ENCODE measurements around the gene CFAP43. TPM values are rescaled to one million over a fixed set of nuclear protein-coding genes. Genes with fewer than 3 reads are reported as not detected.

The CFAP43 gene
- total RNA-seq, 1 experiment from 2014 or later, result 0.44 TPM

DNA sequence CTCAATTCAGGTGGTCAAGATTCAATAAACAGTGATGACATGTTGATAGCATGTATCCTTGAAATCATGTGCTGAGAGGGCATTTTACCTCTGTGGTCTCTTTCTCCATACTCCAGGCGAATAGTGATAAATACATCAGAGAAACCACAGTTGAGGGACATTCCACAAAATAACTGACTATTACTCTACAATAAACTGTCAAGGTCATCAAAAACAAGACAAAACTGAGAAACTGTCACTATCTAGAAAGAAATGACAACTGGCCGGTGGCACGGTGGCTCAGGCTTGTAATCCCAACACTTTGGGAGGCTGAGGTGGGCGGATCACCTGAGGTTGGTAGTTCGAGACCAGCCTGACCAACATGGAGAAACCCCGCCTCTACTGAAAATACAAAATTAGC, 94.0 kb downstream of the CFAP43 start:
- Histone ChIP-seq H3F3A (ENCODE audit: low read length, unreplicated experiment) (no peaks in the 10 kb centered on the region), H3K9me3 (ENCODE audit: low read length) (no peaks in the 10 kb centered on the region), H3K79me2 (ENCODE audit: low read length) (no peaks in the 10 kb centered on the region), H3K4me3 (ENCODE audit: low read length) (no peak overlapping the region), H2AFZ (ENCODE audit: low read length) (no peak overlapping the region), H3K9ac (ENCODE audit: low read length) (no peak overlapping the region), H3K4me2 (ENCODE audit: low read length) (no peak overlapping the region), H3K27me3 (ENCODE audit: low read length) (no peaks in the 10 kb centered on the region), H3K4me1 (ENCODE audit: insufficient read depth, low read length) (no peaks in the 10 kb centered on the region), H3K36me3 (ENCODE audit: low read depth, low read length) (no peaks in the 10 kb centered on the region), H4K20me1 (ENCODE audit: low read length) (no peaks in the 10 kb centered on the region), H3K9me2 (replicated peaks; ENCODE audit: low read length) (no peaks in the 10 kb centered on the region), H3K27ac (ENCODE audit: low read length) (no peak overlapping the region)
- ChIA-PET POLR2A (ENCODE audit: unreplicated experiment) (no interaction called here), CTCF (no interaction called here)
- BruUV-seq (replicated peaks), result no TSS peak
- intact Hi-C loops (cut with micrococcal nuclease), result loop anchor here (5.0 kb wide), 1 partner anchor 69 kb away; no protein-coding TSS in a partner anchor
- TF ChIP-seq EZH2phosphoT487 (IDR thresholded peaks at IDR 0.05; ENCODE audit: borderline replicate concordance, low read length) (no peak), EZH2 (IDR thresholded peaks at IDR 0.05; ENCODE audit: low read length, unreplicated experiment) (no peak)
- TF ChIP-seq, protein P1, sequence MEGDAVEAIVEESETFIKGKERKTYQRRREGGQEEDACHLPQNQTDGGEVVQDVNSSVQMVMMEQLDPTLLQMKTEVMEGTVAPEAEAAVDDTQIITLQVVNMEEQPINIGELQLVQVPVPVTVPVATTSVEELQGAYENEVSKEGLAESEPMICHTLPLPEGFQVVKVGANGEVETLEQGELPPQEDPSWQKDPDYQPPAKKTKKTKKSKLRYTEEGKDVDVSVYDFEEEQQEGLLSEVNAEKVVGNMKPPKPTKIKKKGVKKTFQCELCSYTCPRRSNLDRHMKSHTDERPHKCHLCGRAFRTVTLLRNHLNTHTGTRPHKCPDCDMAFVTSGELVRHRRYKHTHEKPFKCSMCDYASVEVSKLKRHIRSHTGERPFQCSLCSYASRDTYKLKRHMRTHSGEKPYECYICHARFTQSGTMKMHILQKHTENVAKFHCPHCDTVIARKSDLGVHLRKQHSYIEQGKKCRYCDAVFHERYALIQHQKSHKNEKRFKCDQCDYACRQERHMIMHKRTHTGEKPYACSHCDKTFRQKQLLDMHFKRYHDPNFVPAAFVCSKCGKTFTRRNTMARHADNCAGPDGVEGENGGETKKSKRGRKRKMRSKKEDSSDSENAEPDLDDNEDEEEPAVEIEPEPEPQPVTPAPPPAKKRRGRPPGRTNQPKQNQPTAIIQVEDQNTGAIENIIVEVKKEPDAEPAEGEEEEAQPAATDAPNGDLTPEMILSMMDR (conservative IDR thresholded peaks at IDR 0.05; ENCODE audit: low read depth, low read length), result no peak
- ATAC-seq (no peak), DNase-seq (no peak)

DNA sequence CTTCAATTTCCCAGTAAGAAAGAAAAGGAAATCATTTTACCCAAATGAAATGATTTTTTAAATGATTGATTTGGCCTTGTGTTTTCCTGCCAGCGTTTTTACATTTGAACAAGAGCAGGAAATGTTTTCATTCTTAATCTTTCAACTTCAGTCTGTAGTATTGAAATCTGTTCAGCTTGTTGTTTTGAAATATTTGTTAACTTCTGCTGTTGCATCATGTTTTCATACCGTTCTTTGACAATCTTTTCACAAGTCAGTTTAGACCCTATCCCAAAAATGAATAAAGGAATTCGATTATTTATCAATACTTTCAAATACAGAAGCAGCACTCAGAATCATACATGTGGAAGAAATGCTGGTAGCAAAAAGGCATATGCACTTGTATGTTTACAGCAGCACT, 102.1 kb downstream of the CFAP43 start:
- Histone ChIP-seq H3K4me3 (ENCODE audit: low read length) (no peak overlapping the region), H3K9me2 (replicated peaks; ENCODE audit: low read length) (no peaks in the 10 kb centered on the region), H3K27me3 (ENCODE audit: low read length) (no peaks in the 10 kb centered on the region), H3K9me3 (ENCODE audit: low read length) (no peaks in the 10 kb centered on the region), H2AFZ (ENCODE audit: low read length) (no peak overlapping the region), H3K79me2 (ENCODE audit: low read length) (no peaks in the 10 kb centered on the region), H3K36me3 (ENCODE audit: low read depth, low read length) (no peaks in the 10 kb centered on the region), H4K20me1 (ENCODE audit: low read length) (no peaks in the 10 kb centered on the region), H3K4me1 (ENCODE audit: insufficient read depth, low read length) (peaks cover 6% of the 10 kb centered on the region; the same call in 1 of the 2 replicates), H3F3A (ENCODE audit: low read length, unreplicated experiment) (no peaks in the 10 kb centered on the region), H3K4me2 (ENCODE audit: low read length) (no peak overlapping the region), H3K9ac (ENCODE audit: low read length) (no peak overlapping the region), H3K27ac (ENCODE audit: low read length) (no peak overlapping the region)
- TF ChIP-seq EZH2phosphoT487 (IDR thresholded peaks at IDR 0.05; ENCODE audit: borderline replicate concordance, low read length) (no peak), EZH2 (IDR thresholded peaks at IDR 0.05; ENCODE audit: low read length, unreplicated experiment) (no peak)
- TF ChIP-seq, protein P1 (conservative IDR thresholded peaks at IDR 0.05; ENCODE audit: low read depth, low read length), result no peak
- intact Hi-C loops (cut with micrococcal nuclease), result no loop called here
- no peak for ATAC-seq
- DNase-seq, result no peak
- no TSS peak for BruUV-seq (replicated peaks)
- CTCF ChIA-PET, result no interaction called here
- POLR2A ChIA-PET (ENCODE audit: unreplicated experiment), result no interaction called here

DNA sequence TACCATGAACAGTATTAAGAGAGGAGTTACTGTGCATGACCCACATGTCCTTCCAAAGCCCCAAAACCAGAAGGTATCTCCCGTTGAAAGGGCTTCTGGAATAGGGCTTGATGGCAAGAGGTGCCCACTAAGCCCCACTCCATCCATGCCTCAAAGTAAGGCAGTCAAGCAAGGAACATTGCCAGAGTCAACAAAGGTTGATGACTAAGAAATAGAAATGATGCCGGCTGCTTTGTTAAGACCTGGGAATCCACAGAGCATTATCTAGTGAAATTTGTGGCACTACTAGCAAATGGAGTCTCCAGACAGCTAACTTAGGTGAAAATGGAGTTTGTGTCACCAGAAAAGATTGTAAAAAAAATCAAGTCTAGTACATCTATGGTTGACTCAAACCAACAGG, 104.0 kb downstream of the CFAP43 start:
- DNase-seq, result peak; percentile 60
- no peak overlapping the region for H2AFZ ChIP-seq (ENCODE audit: low read length)
- no peaks in the 10 kb centered on the region for H3K9me3 ChIP-seq (ENCODE audit: low read length)
- H3F3A ChIP-seq (ENCODE audit: low read length, unreplicated experiment), result no peaks in the 10 kb centered on the region
- POLR2A ChIA-PET (ENCODE audit: unreplicated experiment), result no interaction called here
- no peak overlapping the region for H3K27ac ChIP-seq (ENCODE audit: low read length)
- H3K4me2 ChIP-seq (ENCODE audit: low read length), result no peak overlapping the region
- H3K4me3 ChIP-seq (ENCODE audit: low read length), result no peak overlapping the region
- intact Hi-C loops (cut with micrococcal nuclease), result no loop called here
- no peaks in the 10 kb centered on the region for H4K20me1 ChIP-seq (ENCODE audit: low read length)
- no peaks in the 10 kb centered on the region for H3K79me2 ChIP-seq (ENCODE audit: low read length)
- BruUV-seq (replicated peaks), result no TSS peak
- peaks cover 8% of the 10 kb centered on the region for H3K4me1 ChIP-seq (ENCODE audit: insufficient read depth, low read length)
- no peak overlapping the region for H3K9ac ChIP-seq (ENCODE audit: low read length)
- ATAC-seq, result peak; percentile 62
- no peaks in the 10 kb centered on the region for H3K36me3 ChIP-seq (ENCODE audit: low read depth, low read length)
- TF ChIP-seq EZH2 (IDR thresholded peaks at IDR 0.05; ENCODE audit: low read length, unreplicated experiment) (no peak), EZH2phosphoT487 (IDR thresholded peaks at IDR 0.05; ENCODE audit: borderline replicate concordance, low read length) (no peak)
- TF ChIP-seq, protein P1 (conservative IDR thresholded peaks at IDR 0.05; ENCODE audit: low read depth, low read length), result no peak
- no peaks in the 10 kb centered on the region for H3K27me3 ChIP-seq (ENCODE audit: low read length)
- CTCF ChIA-PET, result no interaction called here
- no peaks in the 10 kb centered on the region for H3K9me2 ChIP-seq (replicated peaks; ENCODE audit: low read length)

Measured in PC-3 (cell line).